ENCODE data around the gene ENTPD8. TPM values are rescaled to one million over a fixed set of nuclear protein-coding genes. Genes with fewer than 3 reads are reported as not detected.

The ENTPD8 gene
- total and polyA plus RNA-seq, 2 donors (not counting 1 experiment from before 2014, with no cell fraction given): not detected

DNA sequence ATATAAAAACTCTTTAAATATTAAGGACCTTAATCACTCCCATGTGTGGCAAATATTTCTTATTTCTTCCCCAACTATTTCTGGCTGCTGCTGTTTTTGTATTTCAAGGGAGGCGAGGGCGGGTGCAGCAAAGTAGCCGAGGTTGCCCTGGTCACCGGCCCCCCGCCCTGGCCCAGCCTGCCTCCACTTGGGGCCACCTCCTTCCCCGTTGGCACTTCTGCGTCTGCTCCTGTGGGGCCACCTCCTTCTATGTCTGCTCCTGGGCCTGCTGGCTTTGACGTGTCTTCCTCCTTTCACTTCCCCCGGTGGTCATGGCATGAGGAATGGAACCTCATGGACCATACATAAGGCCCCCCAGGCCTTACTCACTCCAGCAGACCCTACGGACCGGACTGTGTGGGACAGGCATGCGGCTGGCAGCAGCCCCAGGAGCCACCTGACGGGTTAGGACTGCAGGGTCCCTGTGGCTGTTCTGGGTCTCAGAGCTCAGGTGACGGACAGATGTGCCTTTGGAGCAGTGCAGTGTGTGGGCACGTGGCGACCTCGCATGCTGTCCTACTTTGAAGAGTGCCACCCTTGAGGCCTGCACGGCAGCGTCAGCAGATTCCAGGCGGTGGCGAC, 5.8 kb upstream of the ENTPD8 start:
- TF ChIP-seq, protein P1, sequence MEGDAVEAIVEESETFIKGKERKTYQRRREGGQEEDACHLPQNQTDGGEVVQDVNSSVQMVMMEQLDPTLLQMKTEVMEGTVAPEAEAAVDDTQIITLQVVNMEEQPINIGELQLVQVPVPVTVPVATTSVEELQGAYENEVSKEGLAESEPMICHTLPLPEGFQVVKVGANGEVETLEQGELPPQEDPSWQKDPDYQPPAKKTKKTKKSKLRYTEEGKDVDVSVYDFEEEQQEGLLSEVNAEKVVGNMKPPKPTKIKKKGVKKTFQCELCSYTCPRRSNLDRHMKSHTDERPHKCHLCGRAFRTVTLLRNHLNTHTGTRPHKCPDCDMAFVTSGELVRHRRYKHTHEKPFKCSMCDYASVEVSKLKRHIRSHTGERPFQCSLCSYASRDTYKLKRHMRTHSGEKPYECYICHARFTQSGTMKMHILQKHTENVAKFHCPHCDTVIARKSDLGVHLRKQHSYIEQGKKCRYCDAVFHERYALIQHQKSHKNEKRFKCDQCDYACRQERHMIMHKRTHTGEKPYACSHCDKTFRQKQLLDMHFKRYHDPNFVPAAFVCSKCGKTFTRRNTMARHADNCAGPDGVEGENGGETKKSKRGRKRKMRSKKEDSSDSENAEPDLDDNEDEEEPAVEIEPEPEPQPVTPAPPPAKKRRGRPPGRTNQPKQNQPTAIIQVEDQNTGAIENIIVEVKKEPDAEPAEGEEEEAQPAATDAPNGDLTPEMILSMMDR (IDR thresholded peaks at IDR 0.05): no peak
- TF ChIP-seq EZH2 (IDR thresholded peaks at IDR 0.05; ENCODE audit: borderline replicate concordance, insufficient read depth, low read depth, low read length, poor library complexity, severe bottlenecking): no peak
- no peak overlapping the region for H3K4me2 ChIP-seq (replicated peaks; ENCODE audit: low read depth, low read length, poor library complexity, severe bottlenecking)
- H3K9me3 ChIP-seq (ENCODE audit: control extremely low read depth in 1 of 3, control insufficient read depth in 2 of 3, insufficient read depth in 1 of 3, low read length in 2 of 3): peaks cover 0 to 3% (median 0%) of the 10 kb centered on the region in 3 donors
- Mint-ChIP-seq H3K9me3 (ENCODE audit: insufficient read depth) (no peaks in the 10 kb centered on the region), H3K27ac (no peak overlapping the region), H3K4me3 (no peak overlapping the region), H3K4me1 (peaks cover 8% of the 10 kb centered on the region), H3K27me3 (peaks cover 8% of the 10 kb centered on the region)
- H3K9ac ChIP-seq (ENCODE audit: low read length): no peak overlapping the region
- no peaks in the 10 kb centered on the region for H3K36me3 ChIP-seq (replicated peaks in 1 of 2; ENCODE audit: control extremely low read depth in 1 of 2, control insufficient read depth in 1 of 2, extremely low read depth in 1 of 2, insufficient read depth in 2 of 2, low read length in 1 of 2)
- H2AFZ ChIP-seq (ENCODE audit: insufficient read depth, low read depth, low read length, poor library complexity, severe bottlenecking): no peak overlapping the region
- ChIA-PET CTCF (interaction anchor here (1.0 to 1.5 kb wide), 3 partner anchors 15 to 160 kb away, joined by 3 to 6 read pairs (median 4); partner anchors contain the start of gene NRARP), POLR2A (interaction anchor here (1.0 kb wide), 1 partner anchor 10 kb away, joined by 3 read pairs; no protein-coding TSS in a partner anchor)
- 74% methylated on average over 21 of the region's 21 CpGs for WGBS (ENCODE audit: insufficient coverage)
- intact Hi-C loops (cut with micrococcal nuclease): no loop called here
- no peak overlapping the region for H3K4me3 ChIP-seq (ENCODE audit: control extremely low read depth in 1 of 5, extremely low read depth in 1 of 5, insufficient read depth in 1 of 5, low read depth in 2 of 5, low read length in 4 of 5)
- no peak overlapping the region for H3K27ac ChIP-seq (ENCODE audit: low read length in 2 of 2)
- no peaks in the 10 kb centered on the region for H3K79me2 ChIP-seq (ENCODE audit: control insufficient read depth, insufficient read depth, low read length)
- DNase-seq (no peak), ATAC-seq (ENCODE audit: low read depth) (no peak)
- no peaks in the 10 kb centered on the region for H4K20me1 ChIP-seq (ENCODE audit: control insufficient read depth, insufficient read depth, low read length, poor library complexity, severe bottlenecking)
- H3K27me3 ChIP-seq (replicated peaks in 1 of 4; ENCODE audit: control extremely low read depth in 1 of 4, control insufficient read depth in 3 of 4, insufficient read depth in 4 of 4, low read length in 3 of 4): peaks cover 0 to 13% (median 7%) of the 10 kb centered on the region in 4 experiments
- peaks cover 8 to 23% of the 10 kb centered on the region in 2 donors for H3K4me1 ChIP-seq (ENCODE audit: control insufficient read depth in 2 of 2, insufficient read depth in 2 of 2, low read length in 2 of 2)

DNA sequence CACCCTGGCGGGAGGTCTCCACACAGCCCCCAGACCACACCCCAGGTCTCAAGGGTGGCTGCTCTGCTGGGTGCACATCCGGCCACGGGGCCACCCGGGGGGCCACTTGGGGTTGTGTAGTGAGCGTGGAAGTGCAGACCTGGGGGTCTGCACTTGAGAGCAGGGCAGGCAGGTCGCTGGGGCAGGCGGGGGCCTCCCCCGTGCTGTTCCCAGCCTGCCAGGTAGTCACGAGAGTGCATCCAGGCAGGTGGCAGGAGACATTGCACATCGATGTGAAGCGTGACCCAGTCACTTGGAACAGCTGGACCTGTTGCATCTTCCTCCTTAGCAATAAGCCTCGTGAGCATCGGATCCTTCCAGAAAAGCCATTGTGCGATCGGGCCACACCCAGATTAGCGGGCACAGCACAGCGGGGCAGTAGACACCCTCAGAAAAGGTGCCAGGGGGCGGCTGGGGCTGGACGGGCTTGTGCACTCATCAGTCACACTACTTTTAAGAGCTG, 4.8 kb upstream of the ENTPD8 start:
- TF ChIP-seq, protein P1 (IDR thresholded peaks at IDR 0.05): no peak
- TF ChIP-seq EZH2 (IDR thresholded peaks at IDR 0.05; ENCODE audit: borderline replicate concordance, insufficient read depth, low read depth, low read length, poor library complexity, severe bottlenecking): no peak
- 80% methylated on average over 13 of the region's 19 CpGs for WGBS (ENCODE audit: insufficient coverage)
- H3K27me3 Mint-ChIP-seq: peaks cover 11% of the 10 kb centered on the region
- no peaks in the 10 kb centered on the region for H4K20me1 ChIP-seq (ENCODE audit: control insufficient read depth, insufficient read depth, low read length, poor library complexity, severe bottlenecking)
- POLR2A ChIA-PET: no interaction called here
- no peak for DNase-seq
- H3K27ac Mint-ChIP-seq: no peak overlapping the region
- H3K27me3 ChIP-seq (replicated peaks in 1 of 4; ENCODE audit: control extremely low read depth in 1 of 4, control insufficient read depth in 3 of 4, insufficient read depth in 4 of 4, low read length in 3 of 4): peaks cover 0 to 20% (median 7%) of the 10 kb centered on the region in 4 experiments
- no peaks in the 10 kb centered on the region for H3K9me3 Mint-ChIP-seq (ENCODE audit: insufficient read depth)
- H3K4me1 Mint-ChIP-seq: peaks cover 8% of the 10 kb centered on the region
- no peak overlapping the region for H2AFZ ChIP-seq (ENCODE audit: insufficient read depth, low read depth, low read length, poor library complexity, severe bottlenecking)
- CTCF ChIA-PET: interaction anchor here (0.6 to 1.7 kb wide), 6 partner anchors 9 to 159 kb away, joined by 3 to 7 read pairs (median 4); partner anchors contain the start of genes EXD3, NOXA1 and NRARP
- ATAC-seq (ENCODE audit: low read depth): no peak
- H3K4me2 ChIP-seq (replicated peaks; ENCODE audit: low read depth, low read length, poor library complexity, severe bottlenecking): no peak overlapping the region
- no peak overlapping the region for H3K4me3 ChIP-seq (ENCODE audit: control extremely low read depth in 1 of 5, extremely low read depth in 1 of 5, insufficient read depth in 1 of 5, low read depth in 2 of 5, low read length in 4 of 5)
- H3K36me3 ChIP-seq (replicated peaks in 1 of 2; ENCODE audit: control extremely low read depth in 1 of 2, control insufficient read depth in 1 of 2, extremely low read depth in 1 of 2, insufficient read depth in 2 of 2, low read length in 1 of 2): no peaks in the 10 kb centered on the region
- no peak overlapping the region for H3K9ac ChIP-seq (ENCODE audit: low read length)
- peaks cover 0 to 3% (median 0%) of the 10 kb centered on the region in 3 donors for H3K9me3 ChIP-seq (ENCODE audit: control extremely low read depth in 1 of 3, control insufficient read depth in 2 of 3, insufficient read depth in 1 of 3, low read length in 2 of 3)
- no peak overlapping the region for H3K4me3 Mint-ChIP-seq
- intact Hi-C loops (cut with micrococcal nuclease): loop anchor here (1.0 to 2.0 kb wide), 4 partner anchors 23 to 210 kb away; partner anchors contain the start of genes EXD3 and NOXA1
- no peaks in the 10 kb centered on the region for H3K79me2 ChIP-seq (ENCODE audit: control insufficient read depth, insufficient read depth, low read length)
- H3K27ac ChIP-seq (ENCODE audit: low read length in 2 of 2): no peak overlapping the region
- peaks cover 7 to 26% of the 10 kb centered on the region in 2 donors for H3K4me1 ChIP-seq (ENCODE audit: control insufficient read depth in 2 of 2, insufficient read depth in 2 of 2, low read length in 2 of 2)

Data from B cell (primary cell).